HG02642 (cell line): ENCODE data around the gene VPS13D.
"Not testable (repeated sequence)": the region's sequence is repeated elsewhere in the genome, so short reads cannot be mapped to it uniquely, and the experiment has no call there.

ENCODE experiments used
- ATAC-seq: cut with Tn5 transposase; IDR thresholded peaks from one replicate; pipeline ENCODE4 v1.9.1; 2021; ENCODE audit warnings: mild to moderate bottlenecking; ENCODE audit not compliant: unreplicated experiment, poor library complexity

The VPS13D gene

DNA sequence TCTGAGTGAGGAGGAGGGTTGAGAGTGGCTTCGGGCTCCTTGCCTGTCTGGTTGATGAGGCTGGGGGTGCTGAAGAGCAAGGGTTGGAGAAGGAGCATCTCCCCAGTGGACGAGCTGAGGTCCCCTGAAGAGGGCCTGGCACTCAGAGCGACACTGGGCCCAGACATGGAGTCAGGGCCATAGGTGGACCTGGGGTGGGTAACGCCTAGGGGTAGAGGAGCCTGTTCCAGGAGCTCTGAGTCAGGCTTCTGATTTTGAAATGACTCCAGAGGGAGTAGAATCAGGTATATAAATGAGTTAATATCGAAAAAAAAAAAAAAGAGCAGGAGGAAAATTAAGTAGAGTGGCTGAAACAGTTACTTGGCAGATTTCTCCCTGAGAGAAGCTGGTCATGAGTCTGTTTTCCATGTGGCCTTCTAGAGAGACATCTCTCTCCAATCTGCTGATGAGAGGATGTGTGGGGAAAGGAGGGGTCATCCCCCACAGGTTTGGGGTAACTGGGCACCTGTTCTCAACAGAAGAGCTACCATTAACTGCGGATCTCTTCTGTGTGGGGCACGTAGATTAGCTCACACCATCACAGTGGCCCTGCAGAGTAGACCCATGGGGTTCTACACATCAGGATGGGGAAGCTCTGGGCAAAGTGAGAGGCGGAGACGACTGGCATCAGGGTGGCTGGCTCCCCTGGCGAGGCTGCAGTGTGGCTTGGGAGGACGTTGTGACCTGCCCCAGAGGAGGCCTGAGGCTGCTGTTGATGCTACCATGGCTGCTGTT is 272.7 kb downstream of the VPS13D start:
- no peak for ATAC-seq

- no peak for ATAC-seq
These were observed 273.9 kb downstream of the VPS13D start for GRCh38 chr1:12503709-12504108.

GRCh38 chr1:12504601-12505000 is 274.8 kb downstream of the VPS13D start:
- ATAC-seq, result no peak

DNA sequence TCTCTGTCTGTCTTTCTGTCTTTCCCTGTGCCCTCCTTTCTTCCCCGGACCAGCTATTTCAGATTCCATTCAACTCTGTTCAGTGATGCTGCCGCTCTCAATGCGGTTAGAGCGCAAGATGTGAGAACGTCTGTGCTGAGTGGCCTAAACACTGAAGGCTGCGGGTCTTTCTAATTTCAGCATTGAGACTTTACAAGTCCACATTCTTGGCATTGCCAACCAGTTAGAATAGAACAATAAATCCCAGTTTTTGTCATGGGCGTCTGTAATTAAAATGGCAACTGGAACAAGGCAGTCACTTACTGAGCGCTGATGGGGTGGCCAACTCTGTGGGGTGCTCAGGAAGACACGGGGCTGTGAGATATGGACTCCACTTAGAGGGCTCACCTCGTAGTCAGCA is 275.4 kb downstream of the VPS13D start:
- ATAC-seq, result no peak

DNA sequence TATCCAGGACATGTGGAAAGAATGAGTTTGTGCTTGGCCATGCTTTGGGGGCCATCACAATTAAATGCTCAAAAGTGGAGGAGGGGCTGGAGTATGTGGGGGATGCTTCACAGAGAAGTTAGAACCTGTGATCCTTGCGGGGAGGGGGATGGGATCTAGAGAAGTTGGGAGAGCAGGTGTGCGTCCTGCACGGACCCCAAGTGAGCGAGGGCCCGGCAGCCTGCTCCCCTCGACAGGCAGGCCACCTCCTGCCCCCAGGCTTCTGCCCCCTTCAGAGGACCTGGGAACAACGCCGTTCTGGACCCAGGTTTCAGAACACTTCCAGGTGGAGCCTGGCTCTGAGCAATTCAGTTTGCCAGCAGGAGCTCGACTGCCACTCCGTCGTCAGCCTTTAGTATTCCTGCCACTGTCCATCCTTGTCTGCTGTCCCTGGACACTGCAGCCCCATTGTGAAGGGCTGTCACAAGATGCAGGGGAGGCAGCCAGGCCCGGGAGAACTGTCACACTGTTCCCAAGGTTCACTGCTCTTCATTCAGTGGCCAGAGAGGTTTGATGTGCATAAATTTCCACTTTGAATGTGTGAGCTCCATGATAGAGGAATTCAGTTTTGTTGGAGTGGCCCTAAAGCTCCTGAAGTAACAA is 275.9 kb downstream of the VPS13D start:
- no peak for ATAC-seq

GRCh38 chr1:12506281-12507280 is 276.8 kb downstream of the VPS13D start:
- ATAC-seq, result no peak

- ATAC-seq, result no peak
These were observed 277.8 kb downstream of the VPS13D start for GRCh38 chr1:12507631-12508030.

GRCh38 chr1:12508849-12509248 is 279.0 kb downstream of the VPS13D start:
- no peak for ATAC-seq

- no peak for ATAC-seq
These were observed 281.3 kb downstream of the VPS13D start for GRCh38 chr1:12511128-12511484.

DNA sequence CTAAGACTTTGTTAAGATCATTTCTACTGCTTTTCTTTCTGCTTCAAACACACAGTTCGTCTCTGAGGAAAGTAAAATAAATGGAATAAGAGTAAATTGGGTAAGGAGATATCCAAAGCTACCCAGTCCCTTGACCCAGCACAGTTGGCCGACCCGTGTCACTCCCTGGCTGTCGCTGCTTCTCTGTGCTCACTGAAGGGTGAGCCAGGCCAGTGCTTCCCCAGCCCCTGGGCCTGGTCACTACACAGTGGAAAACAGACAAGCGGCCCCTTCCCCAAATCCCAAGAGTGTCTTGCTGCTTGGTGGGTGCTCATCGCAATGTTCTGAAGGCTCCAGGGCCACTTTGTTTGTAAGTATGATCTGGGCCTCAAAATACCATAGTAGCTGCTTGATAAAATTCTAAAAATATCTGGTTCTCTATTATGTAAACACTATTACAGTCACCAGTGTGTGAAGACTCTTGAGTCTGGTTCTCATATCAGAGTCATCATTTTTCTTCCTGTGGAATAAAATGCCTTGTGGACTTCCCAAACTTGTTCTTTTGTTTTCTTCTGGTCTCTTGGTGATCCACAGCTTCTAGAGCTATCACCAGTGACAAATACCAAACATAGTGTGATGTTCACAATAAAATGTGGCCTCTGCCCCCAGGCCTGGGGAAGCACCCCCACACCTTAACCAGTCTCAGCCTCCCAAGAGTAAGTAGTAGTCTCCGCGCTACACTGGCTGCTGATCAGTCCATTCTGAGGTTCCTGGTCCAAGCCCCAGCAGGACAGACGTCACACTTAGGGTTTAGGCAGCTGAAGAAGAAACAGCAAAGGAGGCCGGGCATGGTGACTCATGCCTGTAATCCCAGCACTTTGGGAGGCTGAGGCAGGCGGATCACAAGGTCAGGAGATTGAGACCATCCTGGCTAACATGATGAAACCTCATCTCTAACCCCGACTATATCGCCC is 282.0 kb downstream of the VPS13D start:
- ATAC-seq, result no peak

DNA sequence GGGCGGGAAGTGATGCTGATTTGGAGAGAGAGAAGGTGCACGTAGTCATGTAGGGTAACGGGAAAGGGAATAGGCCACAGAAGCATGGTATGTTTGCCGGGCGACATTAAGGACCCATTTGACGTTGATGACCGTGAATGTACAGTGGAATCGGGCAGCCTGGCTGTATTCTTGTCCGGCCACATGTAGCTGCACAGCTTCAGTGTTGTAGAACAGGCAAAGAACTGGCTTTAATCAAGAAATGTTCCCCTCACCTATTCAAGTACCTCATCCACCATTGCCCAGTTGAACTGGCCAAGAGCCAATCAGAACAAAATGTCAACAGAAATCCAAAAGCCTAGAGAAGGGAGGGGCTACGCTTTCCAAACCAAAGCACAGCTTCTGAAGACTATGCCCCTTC is 283.4 kb downstream of the VPS13D start:
- no peak for ATAC-seq

GRCh38 chr1:12514590-12514989 is 284.8 kb downstream of the VPS13D start:
- ATAC-seq, result no peak

GRCh38 chr1:12515234-12515633 is 285.4 kb downstream of the VPS13D start:
- ATAC-seq, result no peak

DNA sequence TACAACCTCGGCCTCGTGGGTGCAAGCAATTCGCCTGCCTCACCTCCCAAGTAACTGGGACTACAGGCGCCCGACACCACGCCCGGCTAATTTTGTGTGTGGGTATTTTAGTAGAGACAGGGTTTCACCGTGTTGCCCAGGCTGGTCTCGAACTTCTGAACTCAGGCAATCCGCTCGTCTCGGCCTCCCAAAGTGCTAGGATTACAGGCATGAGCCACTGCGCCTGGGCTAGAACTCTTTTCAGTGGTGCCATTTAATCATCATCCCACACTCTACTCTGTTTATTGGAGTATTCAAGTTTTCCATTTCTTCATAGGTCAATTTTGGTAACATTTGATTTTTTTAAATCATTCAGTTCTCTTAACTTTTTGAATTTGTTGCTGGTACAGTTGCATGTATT is 286.9 kb downstream of the VPS13D start:
- no peak for ATAC-seq

- ATAC-seq, result no peak
These were observed 289.3 kb downstream of the VPS13D start for GRCh38 chr1:12518931-12519692.

DNA sequence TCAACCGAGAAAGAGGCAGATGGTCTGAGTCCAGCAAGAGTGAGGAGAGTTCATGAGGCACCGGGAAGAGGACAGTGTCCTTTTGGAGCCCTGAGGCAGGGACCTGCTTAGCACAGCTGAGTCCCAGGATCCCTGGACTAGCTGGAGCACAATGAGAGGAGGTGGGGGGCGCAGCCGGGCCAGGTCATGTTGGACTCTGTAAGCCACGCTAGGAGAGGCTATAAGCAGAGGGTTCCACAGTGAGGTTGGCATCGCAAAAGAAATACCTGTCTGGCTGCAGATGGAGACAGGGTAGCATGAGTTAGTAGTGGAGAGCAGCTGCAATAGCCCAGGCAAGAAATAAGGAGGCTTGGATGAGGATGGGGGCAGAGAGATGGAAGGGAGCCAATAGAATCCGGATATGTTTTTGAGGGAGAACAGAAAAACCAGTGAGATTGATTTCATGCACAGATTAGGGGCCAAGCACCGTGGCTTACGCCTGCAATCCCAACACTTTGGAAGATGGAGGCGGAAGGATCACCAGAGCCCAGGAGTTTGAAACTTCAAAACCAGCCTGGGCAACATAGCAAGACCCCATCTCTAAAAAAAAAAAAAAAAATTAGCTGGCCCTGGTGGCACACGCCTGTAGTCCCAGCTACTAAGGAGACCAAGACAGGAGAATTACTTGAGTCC is 290.0 kb downstream of the VPS13D start:
- ATAC-seq, result no peak

DNA sequence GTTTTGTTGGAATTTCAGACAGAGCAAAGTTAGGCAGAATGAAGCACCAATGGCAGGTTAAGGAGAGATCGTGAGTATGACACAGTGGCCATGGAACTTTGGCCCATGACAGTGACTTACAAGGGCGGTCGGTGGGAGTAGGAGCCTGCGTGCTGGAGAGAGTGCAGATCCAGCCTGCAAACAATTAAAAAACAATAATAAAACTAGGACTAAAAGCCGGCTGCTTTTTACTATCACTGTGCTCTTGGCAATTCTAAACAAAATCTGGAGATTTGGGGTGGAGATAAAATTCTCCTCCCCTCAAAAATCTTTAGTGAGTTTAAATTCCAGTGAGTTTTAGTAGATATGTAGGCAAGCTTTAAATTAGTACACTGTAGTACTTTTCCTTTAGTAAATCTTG is 291.3 kb downstream of the VPS13D start:
- ATAC-seq, result no peak

DNA sequence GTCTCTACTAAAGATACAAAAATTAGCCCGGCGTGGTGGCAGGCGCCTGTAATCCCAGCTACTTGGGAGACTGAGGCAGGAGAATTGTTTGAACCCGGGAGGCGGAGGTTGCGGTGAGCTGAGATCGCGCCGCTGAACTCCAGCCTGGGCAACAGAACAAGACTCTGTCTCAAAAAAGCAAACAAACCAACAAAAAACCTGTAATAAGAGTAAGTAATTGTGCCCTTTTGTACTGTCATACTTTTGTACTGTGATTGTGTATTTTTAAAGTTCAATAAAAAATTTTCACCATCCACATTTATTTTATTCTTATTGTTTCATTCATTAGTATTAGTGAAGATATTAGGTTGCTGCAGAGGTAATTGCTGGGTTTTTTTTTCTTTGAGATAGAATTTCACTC is 292.9 kb downstream of the VPS13D start:
- not testable (repeated sequence) for ATAC-seq

- no peak for ATAC-seq
These were observed 294.4 kb downstream of the VPS13D start for GRCh38 chr1:12524266-12524665.
